GM12865 (cell line): ENCODE measurements around the gene CCDC106.

Experiments
- DNase-seq: peaks from one replicate; pipeline ENCODE4 v3.0.0; 2010; ENCODE audit warnings: low read depth
- H3K4me3 ChIP-seq: 2 replicates; pipeline ENCODE4 v1.5.1; 2011; ENCODE audit warnings: mild to moderate bottlenecking, low read depth, low read length, control low read depth
- CTCF ChIP-seq: IDR thresholded peaks from 2 replicates; pipeline ENCODE4 v1.5.1; 2011; ENCODE audit warnings: low read length, control low read depth, low read depth, inconsistent platforms; ENCODE audit not compliant: insufficient read depth; ENCODE audit errors: missing control alignments

Gene CCDC106

GRCh38 chr19:55677572-55678028 is 29.6 kb downstream of the CCDC106 start:
- peak overlapping the region; percentile 96 for H3K4me3 ChIP-seq
- peak; percentile 32 for DNase-seq
- no peak for TF ChIP-seq CTCF

GRCh38 chr19:55678121-55678671 is 30.2 kb downstream of the CCDC106 start:
- peak overlapping the region; percentile 96 for H3K4me3 ChIP-seq
- peak; percentile 97 for DNase-seq
- peak; percentile 39 for TF ChIP-seq CTCF

- no peak for TF ChIP-seq CTCF
- no peak overlapping the region for H3K4me3 ChIP-seq
- DNase-seq: no peak
Measured at GRCh38 chr19:55679343-55680257, 31.6 kb downstream of the CCDC106 start.

GRCh38 chr19:55680339-55681130 is 32.5 kb downstream of the CCDC106 start:
- H3K4me3 ChIP-seq: no peak overlapping the region
- TF ChIP-seq CTCF: no peak
- no peak for DNase-seq

- TF ChIP-seq CTCF: no peak
- no peak for DNase-seq
- no peak overlapping the region for H3K4me3 ChIP-seq
Measured at GRCh38 chr19:55681131-55682092, 33.4 kb downstream of the CCDC106 start.
